ENCODE results near the gene PDLIM5.
"Not testable (repeated sequence)": the region's sequence is repeated elsewhere in the genome, so short reads cannot be mapped to it uniquely, and the experiment has no call there.

Gene PDLIM5

GRCh38 chr4:94497690-94498089 is 45.9 kb downstream of the PDLIM5 start:
- DNase-seq (ENCODE audit: low spot score), result no peak

- no peak for DNase-seq (ENCODE audit: low spot score)
These were observed 46.8 kb downstream of the PDLIM5 start for GRCh38 chr4:94498502-94498901.

- no peak for DNase-seq (ENCODE audit: low spot score)
These were observed 48.9 kb downstream of the PDLIM5 start for GRCh38 chr4:94500685-94501084.

GRCh38 chr4:94504545-94504944 is 52.8 kb downstream of the PDLIM5 start:
- DNase-seq (ENCODE audit: low spot score), result no peak

GRCh38 chr4:94506822-94507221 is 55.1 kb downstream of the PDLIM5 start:
- DNase-seq (ENCODE audit: low spot score), result no peak

- no peak for DNase-seq (ENCODE audit: low spot score)
These were observed 55.5 kb downstream of the PDLIM5 start for GRCh38 chr4:94507281-94507680.

GRCh38 chr4:94507708-94508107 is 56.0 kb downstream of the PDLIM5 start:
- peak; percentile 14 for DNase-seq (ENCODE audit: low spot score)

- no peak for DNase-seq (ENCODE audit: low spot score)
These were observed 56.6 kb downstream of the PDLIM5 start for GRCh38 chr4:94508296-94508695.

GRCh38 chr4:94508806-94509205 is 57.1 kb downstream of the PDLIM5 start:
- DNase-seq (ENCODE audit: low spot score), result no peak

- DNase-seq (ENCODE audit: low spot score), result no peak
These were observed 59.8 kb downstream of the PDLIM5 start for GRCh38 chr4:94511591-94511990.

GRCh38 chr4:94513532-94513931 is 61.8 kb downstream of the PDLIM5 start:
- not testable (repeated sequence) for DNase-seq (ENCODE audit: low spot score)

- DNase-seq (ENCODE audit: low spot score), result no peak
These were observed 63.6 kb downstream of the PDLIM5 start for GRCh38 chr4:94515365-94515764.

GRCh38 chr4:94516067-94516466 is 64.3 kb downstream of the PDLIM5 start:
- no peak for DNase-seq (ENCODE audit: low spot score)

GRCh38 chr4:94516999-94517398 is 65.3 kb downstream of the PDLIM5 start:
- DNase-seq (ENCODE audit: low spot score), result no peak

GRCh38 chr4:94517492-94517891 is 65.8 kb downstream of the PDLIM5 start:
- no peak for DNase-seq (ENCODE audit: low spot score)

GRCh38 chr4:94519019-94519418 is 67.3 kb downstream of the PDLIM5 start:
- DNase-seq (ENCODE audit: low spot score), result no peak

- DNase-seq (ENCODE audit: low spot score), result no peak
These were observed 68.4 kb downstream of the PDLIM5 start for GRCh38 chr4:94519925-94520789.

GRCh38 chr4:94523033-94523580 is 71.4 kb downstream of the PDLIM5 start:
- DNase-seq (ENCODE audit: low spot score), result no peak

- DNase-seq (ENCODE audit: low spot score), result no peak
These were observed 71.9 kb downstream of the PDLIM5 start for GRCh38 chr4:94523617-94524016.

- DNase-seq (ENCODE audit: low spot score), result no peak
These were observed 74.4 kb downstream of the PDLIM5 start for GRCh38 chr4:94525993-94526728.

- DNase-seq (ENCODE audit: low spot score), result no peak
These were observed 76.0 kb downstream of the PDLIM5 start for GRCh38 chr4:94527556-94528233.

GRCh38 chr4:94528792-94529451 is 77.2 kb downstream of the PDLIM5 start:
- no peak for DNase-seq (ENCODE audit: low spot score)

Data from pons (tissue), 1 donor.